ENCODE data around the gene ROR1. TPM values are rescaled to one million over a fixed set of nuclear protein-coding genes. Genes with fewer than 3 reads are reported as not detected.
A peak's percentile ranks its signal among the peaks of the same experiment; 100 is the strongest.

The ROR1 gene
- total RNA-seq, 4 donors from 2014 or later: 2.6 to 37.6 (median 11.5) TPM

DNA sequence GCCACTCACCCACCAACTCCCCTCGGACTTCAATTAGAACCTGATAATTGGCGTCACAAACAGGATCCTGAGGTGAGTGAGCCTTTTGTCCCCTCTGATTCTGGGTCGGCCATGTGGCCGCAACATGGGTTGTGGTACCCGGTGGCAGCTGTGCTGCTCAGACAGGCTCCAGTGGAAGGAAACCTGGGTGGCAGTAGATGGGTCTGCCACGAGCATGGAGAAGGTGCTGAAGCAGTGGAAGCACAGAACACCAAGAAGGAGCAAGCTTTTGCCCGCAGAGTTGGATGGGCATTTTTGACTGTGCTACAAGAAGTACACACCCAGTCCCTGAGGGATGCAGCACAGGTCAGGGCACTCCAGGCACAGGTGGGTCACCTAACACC is 413.1 kb downstream of the ROR1 start:
- no peak for DNase-seq
- no peak overlapping the region for H3K4me3 ChIP-seq
- H3K27ac ChIP-seq: no peak overlapping the region
- H3K4me1 ChIP-seq: no peaks in the 10 kb centered on the region
- intact Hi-C loops (cut with DNase I; ENCODE audit: low total_unique reads): no loop called here
- no peaks in the 10 kb centered on the region for H3K9me3 ChIP-seq
- no peaks in the 10 kb centered on the region for H3K27me3 ChIP-seq
- no peaks in the 10 kb centered on the region for H3K36me3 ChIP-seq
- TF ChIP-seq POLR2A (IDR thresholded peaks at IDR 0.05) (no peak), CTCF (IDR thresholded peaks at IDR 0.05) (no peak)

GRCh38 chr1:64187646-64188045 is 413.8 kb downstream of the ROR1 start:
- Histone ChIP-seq H3K4me3 (no peak overlapping the region), H3K36me3 (no peaks in the 10 kb centered on the region), H3K27me3 (no peaks in the 10 kb centered on the region), H3K4me1 (no peaks in the 10 kb centered on the region), H3K9me3 (no peaks in the 10 kb centered on the region), H3K27ac (no peak overlapping the region)
- intact Hi-C loops (cut with DNase I; ENCODE audit: low total_unique reads): no loop called here
- DNase-seq: no peak
- TF ChIP-seq CTCF (IDR thresholded peaks at IDR 0.05) (no peak), POLR2A (IDR thresholded peaks at IDR 0.05) (no peak)

GRCh38 chr1:64192290-64192689 is 418.5 kb downstream of the ROR1 start:
- Histone ChIP-seq H3K4me1 (no peaks in the 10 kb centered on the region), H3K36me3 (no peaks in the 10 kb centered on the region), H3K27ac (no peak overlapping the region), H3K9me3 (no peaks in the 10 kb centered on the region), H3K27me3 (no peaks in the 10 kb centered on the region), H3K4me3 (no peak overlapping the region)
- intact Hi-C loops (cut with DNase I; ENCODE audit: low total_unique reads): no loop called here
- TF ChIP-seq POLR2A (IDR thresholded peaks at IDR 0.05) (no peak), CTCF (IDR thresholded peaks at IDR 0.05) (no peak)
- no peak for DNase-seq

DNA sequence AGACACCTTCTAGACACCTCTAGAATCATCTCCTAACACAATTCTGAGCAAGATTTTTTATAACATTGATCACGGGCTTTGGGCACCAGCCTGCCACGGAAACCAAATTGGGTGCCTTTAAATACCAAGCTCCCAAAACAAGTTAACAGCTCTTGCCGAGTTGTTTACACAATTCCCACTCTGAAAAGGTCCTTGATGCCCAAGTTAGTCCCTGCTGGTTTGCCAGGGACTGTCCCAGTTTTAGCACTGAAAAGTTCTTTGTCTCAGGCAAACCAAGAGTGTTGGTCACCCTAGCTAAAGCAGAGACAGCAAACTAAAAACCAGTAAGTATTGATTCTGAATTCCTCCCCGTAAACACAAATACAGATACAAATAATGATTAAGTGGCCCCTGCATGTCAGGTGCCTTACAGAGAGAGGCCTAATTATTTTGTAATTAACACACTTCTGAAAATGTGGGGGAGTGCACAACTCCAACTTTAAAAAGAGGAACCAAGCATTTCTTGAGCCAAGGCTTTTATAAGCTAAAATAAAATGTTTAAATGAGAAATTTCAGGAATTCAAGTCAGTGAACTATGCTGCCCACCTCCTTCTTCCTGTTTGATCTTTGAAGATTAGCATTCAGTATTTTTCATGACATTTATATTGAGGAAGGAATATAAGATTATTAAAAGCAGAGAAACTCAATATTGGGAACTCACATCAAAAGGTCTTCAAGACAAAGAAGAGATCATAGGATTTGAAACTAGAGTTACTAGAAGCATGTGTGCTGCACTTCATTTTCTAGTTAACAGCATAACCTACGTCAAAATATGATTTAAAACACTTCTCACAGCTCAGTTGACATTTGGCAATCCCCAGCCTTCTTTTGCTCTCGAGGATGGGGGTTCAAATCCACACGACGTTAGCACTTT is 420.6 kb downstream of the ROR1 start:
- no peaks in the 10 kb centered on the region for H3K9me3 ChIP-seq
- TF ChIP-seq POLR2A (IDR thresholded peaks at IDR 0.05) (no peak), CTCF (IDR thresholded peaks at IDR 0.05) (no peak)
- H3K36me3 ChIP-seq: no peaks in the 10 kb centered on the region
- no peaks in the 10 kb centered on the region for H3K27me3 ChIP-seq
- H3K27ac ChIP-seq: peak overlapping the region; percentile 20 to 37
- intact Hi-C loops (cut with DNase I; ENCODE audit: low total_unique reads): no loop called here
- DNase-seq: no peak
- H3K4me3 ChIP-seq: no peak overlapping the region
- H3K4me1 ChIP-seq: no peaks in the 10 kb centered on the region

DNA sequence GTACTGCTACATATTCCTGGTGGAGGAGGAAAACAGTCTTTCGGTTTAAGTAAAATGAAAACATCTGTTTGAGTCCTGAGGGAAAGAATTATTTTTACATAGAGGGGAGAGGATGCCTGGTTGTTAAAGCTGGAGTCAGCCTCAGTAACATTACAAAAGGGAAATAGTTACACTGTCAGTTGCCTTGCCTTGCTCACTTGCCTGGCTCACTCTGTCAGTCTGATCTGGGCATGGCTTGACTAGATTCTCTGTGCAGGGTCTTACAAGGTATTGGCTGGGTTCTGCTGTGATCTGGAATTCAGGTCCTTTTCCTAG is 421.2 kb downstream of the ROR1 start:
- intact Hi-C loops (cut with DNase I; ENCODE audit: low total_unique reads): no loop called here
- no peaks in the 10 kb centered on the region for H3K27me3 ChIP-seq

More for the DNA sequence above, 421.2 kb downstream of the ROR1 start:
- H3K4me1 ChIP-seq: no peaks in the 10 kb centered on the region
- H3K4me3 ChIP-seq: no peak overlapping the region
- no peaks in the 10 kb centered on the region for H3K9me3 ChIP-seq
- TF ChIP-seq POLR2A (IDR thresholded peaks at IDR 0.05) (no peak), CTCF (IDR thresholded peaks at IDR 0.05) (no peak)
- H3K27ac ChIP-seq: peak overlapping the region; percentile 20 to 37
- H3K36me3 ChIP-seq: no peaks in the 10 kb centered on the region
- no peak for DNase-seq

All from uterus (tissue), 4 donors.